Suprapubic skin (tissue), 4 donors: ENCODE data around the gene TMEM167B. TPM values are rescaled to one million over a fixed set of nuclear protein-coding genes. Genes with fewer than 3 reads are reported as not detected.
"Not testable (repeated sequence)": the region's sequence is repeated elsewhere in the genome, so short reads cannot be mapped to it uniquely, and the experiment has no call there.

ENCODE experiments used
- DNase-seq, 2 donors: peaks; one replicate each; pipeline ENCODE4 v3.0.0-alpha.2; 2019; ENCODE audit warnings: low spot score in 2 of 2
- H3K27ac ChIP-seq: fragments of 200-600 bp; sonication (generic); one replicate; pipeline ENCODE4 v1.5.1; 2019
- H3K27me3 ChIP-seq: fragments of 200-600 bp; sonication (generic); one replicate; pipeline ENCODE4 v1.5.1; 2019
- H3K36me3 ChIP-seq: fragments of 200-600 bp; sonication (generic); one replicate; pipeline ENCODE4 v1.5.1; 2019
- H3K4me1 ChIP-seq: fragments of 200-600 bp; sonication (generic); one replicate; pipeline ENCODE4 v1.5.1; 2019
- H3K4me3 ChIP-seq: fragments of 200-600 bp; sonication (generic); one replicate; pipeline ENCODE4 v1.5.1; 2019; ENCODE audit warnings: mild to moderate bottlenecking
- H3K9me3 ChIP-seq: fragments of 200-600 bp; sonication (generic); one replicate; pipeline ENCODE4 v1.5.1; 2019
- EP300 ChIP-seq: sonication (generic); formaldehyde crosslinking; IDR thresholded peaks from one replicate; pipeline ENCODE4 v1.6.1; 2017; ENCODE audit warnings: antibody characterized with exemption
- POLR2A ChIP-seq, 2 donors: fragments of 450-650 bp; IDR thresholded peaks; one replicate each; pipeline ENCODE4 v1.6.1; 2017; ENCODE audit warnings: antibody characterized with exemption in 2 of 2, mild to moderate bottlenecking in 2 of 2, moderate library complexity in 2 of 2
- POLR2AphosphoS5 ChIP-seq, 3 donors: sonication (generic); formaldehyde crosslinking; IDR thresholded peaks; one replicate each; pipeline ENCODE4 v1.6.1; 2017; ENCODE audit warnings: antibody characterized with exemption in 3 of 3
- WGBS: methylation state at CpG from one replicate; pipeline ENCODE4 v1.1.5; 2018; 5-methylcytosine and 5-hydroxymethylcytosine counted together
- total RNA-seq, 4 donors: library from RNA; depleted of rRNA; stranded (reverse); fragments of >200 nt; gene quantifications; one replicate each; pipeline ENCODE4 v1.1.0, GENCODE V29; 2016
- TF ChIP-seq, protein P1 (sequence below), 2 donors: fragments of 200-600 bp in 1 of 2; fragments of 450-650 bp in 1 of 2; sonication (generic) in 1 of 2; IDR thresholded peaks; one replicate each; pipeline ENCODE4 v1.5.1; 2016 to 2019; ENCODE audit warnings: antibody characterized with exemption in 2 of 2, mild to moderate bottlenecking in 1 of 2, moderate library complexity in 1 of 2

TMEM167B gene
- total RNA-seq, 4 donors from 2014 or later = 28.2 to 35.1 (median 31.0) TPM

GRCh38 chr1:109136766-109137165, 46.2 kb downstream of the TMEM167B start:
- Histone ChIP-seq H3K9me3 (no peaks in the 10 kb centered on the region), H3K27ac (no peak overlapping the region)
- 88% methylated on average over 6 of the region's 6 CpGs for WGBS

DNA sequence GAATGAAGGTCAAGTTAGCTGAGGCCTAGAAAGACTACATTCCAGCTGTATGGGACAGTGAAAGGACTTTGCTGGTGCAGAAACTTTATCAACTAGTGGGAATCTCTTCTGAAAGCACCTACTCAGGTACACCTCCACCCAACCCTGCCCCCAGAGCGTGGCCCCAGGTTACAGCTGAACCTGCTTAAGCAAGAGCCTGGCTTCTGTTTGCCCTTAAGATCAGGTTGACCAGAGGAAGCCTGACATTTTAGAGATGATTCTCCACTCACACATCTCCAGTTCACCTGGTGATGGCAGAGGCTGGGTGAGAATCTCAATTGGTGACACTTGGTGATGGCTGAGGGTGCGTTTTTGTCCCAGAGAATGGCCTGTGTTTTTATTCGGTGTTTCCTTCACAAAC, 47.4 kb downstream of the TMEM167B start:
- Histone ChIP-seq H3K4me1 (peaks cover 9% of the 10 kb centered on the region), H3K27ac (no peak overlapping the region), H3K27me3 (no peaks in the 10 kb centered on the region), H3K36me3 (no peaks in the 10 kb centered on the region), H3K9me3 (no peaks in the 10 kb centered on the region), H3K4me3 (no peak overlapping the region)
- no peak for TF ChIP-seq EP300
- no peak for TF ChIP-seq POLR2AphosphoS5 (IDR thresholded peaks at IDR 0.05)
- TF ChIP-seq, protein P1, sequence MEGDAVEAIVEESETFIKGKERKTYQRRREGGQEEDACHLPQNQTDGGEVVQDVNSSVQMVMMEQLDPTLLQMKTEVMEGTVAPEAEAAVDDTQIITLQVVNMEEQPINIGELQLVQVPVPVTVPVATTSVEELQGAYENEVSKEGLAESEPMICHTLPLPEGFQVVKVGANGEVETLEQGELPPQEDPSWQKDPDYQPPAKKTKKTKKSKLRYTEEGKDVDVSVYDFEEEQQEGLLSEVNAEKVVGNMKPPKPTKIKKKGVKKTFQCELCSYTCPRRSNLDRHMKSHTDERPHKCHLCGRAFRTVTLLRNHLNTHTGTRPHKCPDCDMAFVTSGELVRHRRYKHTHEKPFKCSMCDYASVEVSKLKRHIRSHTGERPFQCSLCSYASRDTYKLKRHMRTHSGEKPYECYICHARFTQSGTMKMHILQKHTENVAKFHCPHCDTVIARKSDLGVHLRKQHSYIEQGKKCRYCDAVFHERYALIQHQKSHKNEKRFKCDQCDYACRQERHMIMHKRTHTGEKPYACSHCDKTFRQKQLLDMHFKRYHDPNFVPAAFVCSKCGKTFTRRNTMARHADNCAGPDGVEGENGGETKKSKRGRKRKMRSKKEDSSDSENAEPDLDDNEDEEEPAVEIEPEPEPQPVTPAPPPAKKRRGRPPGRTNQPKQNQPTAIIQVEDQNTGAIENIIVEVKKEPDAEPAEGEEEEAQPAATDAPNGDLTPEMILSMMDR (IDR thresholded peaks at IDR 0.05) = no peak
- no peak for TF ChIP-seq POLR2A (IDR thresholded peaks at IDR 0.05)
- 100% methylated on average over 3 of the region's 3 CpGs for WGBS
- no peak for DNase-seq

More at GRCh38 chr1:109136766-109137165, 46.2 kb downstream of the TMEM167B start:
- H3K4me3 ChIP-seq = no peak overlapping the region
- no peaks in the 10 kb centered on the region for H3K27me3 ChIP-seq
- H3K4me1 ChIP-seq = peaks cover 9% of the 10 kb centered on the region
- no peak for TF ChIP-seq EP300
- TF ChIP-seq POLR2AphosphoS5 (IDR thresholded peaks at IDR 0.05) = no peak
- TF ChIP-seq, protein P1 (IDR thresholded peaks at IDR 0.05) = no peak
- TF ChIP-seq POLR2A (IDR thresholded peaks at IDR 0.05) = no peak
- DNase-seq = no peak
- H3K36me3 ChIP-seq = no peaks in the 10 kb centered on the region

GRCh38 chr1:109138358-109138757, 47.8 kb downstream of the TMEM167B start:
- WGBS = 87% methylated on average over 3 of the region's 3 CpGs
- Histone ChIP-seq H3K27me3 (no peaks in the 10 kb centered on the region), H3K9me3 (no peaks in the 10 kb centered on the region), H3K36me3 (no peaks in the 10 kb centered on the region), H3K4me3 (no peak overlapping the region), H3K4me1 (peaks cover 9% of the 10 kb centered on the region), H3K27ac (no peak overlapping the region)
- DNase-seq = no peak
- TF ChIP-seq POLR2AphosphoS5 (IDR thresholded peaks at IDR 0.05) = no peak
- TF ChIP-seq POLR2A (IDR thresholded peaks at IDR 0.05) = no peak
- TF ChIP-seq, protein P1 (IDR thresholded peaks at IDR 0.05) = no peak
- TF ChIP-seq EP300 = no peak

DNA sequence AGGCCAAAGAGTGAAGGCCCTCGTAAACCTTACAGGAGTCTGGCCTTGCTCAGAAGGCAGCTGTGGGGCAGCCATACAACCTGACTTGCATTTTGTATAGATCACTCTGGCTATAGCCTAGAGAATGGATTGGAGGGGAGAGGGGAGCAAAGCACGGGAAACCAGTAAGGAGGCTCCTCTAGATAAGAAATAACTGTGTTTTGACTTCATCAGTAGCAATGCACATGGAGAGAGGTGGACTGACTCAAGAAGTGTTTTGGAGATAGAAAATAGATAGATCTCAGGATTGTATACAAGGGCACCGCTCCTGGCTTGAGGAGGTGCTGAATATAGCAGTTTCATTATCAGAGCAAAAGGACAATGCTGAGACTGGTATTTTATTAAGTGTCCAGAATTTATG, 49.8 kb downstream of the TMEM167B start:
- Histone ChIP-seq H3K36me3 (no peaks in the 10 kb centered on the region), H3K27me3 (no peaks in the 10 kb centered on the region), H3K4me3 (no peak overlapping the region), H3K4me1 (no peaks in the 10 kb centered on the region), H3K27ac (no peak overlapping the region), H3K9me3 (no peaks in the 10 kb centered on the region)
- 88% methylated on average over 3 of the region's 3 CpGs for WGBS
- TF ChIP-seq, protein P1 (IDR thresholded peaks at IDR 0.05) = no peak
- no peak for DNase-seq

DNA sequence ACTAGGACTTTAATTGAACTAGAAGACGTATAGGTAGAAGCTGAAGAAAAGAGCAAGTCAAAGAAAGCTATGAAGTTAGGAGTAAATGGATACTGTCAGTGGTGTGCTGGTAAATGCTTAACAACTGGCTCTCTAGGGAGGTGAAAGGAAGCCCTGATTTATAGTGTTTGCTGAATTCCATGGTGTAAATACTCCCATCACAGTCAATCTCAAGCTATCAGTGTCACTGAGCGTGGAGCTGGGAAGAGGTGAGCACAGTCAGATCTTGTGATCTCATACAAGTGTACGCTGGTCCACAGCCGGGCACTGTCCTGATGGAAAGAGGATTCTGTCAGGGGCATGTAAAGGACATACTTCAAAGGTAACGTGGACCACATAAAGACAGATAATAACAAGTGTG, 51.7 kb downstream of the TMEM167B start:
- no peaks in the 10 kb centered on the region for H3K27me3 ChIP-seq
- WGBS = 84% methylated on average over 5 of the region's 5 CpGs
- H3K4me1 ChIP-seq = no peaks in the 10 kb centered on the region
- H3K36me3 ChIP-seq = no peaks in the 10 kb centered on the region
- no peak for DNase-seq
- no peak overlapping the region for H3K27ac ChIP-seq
- H3K4me3 ChIP-seq = no peak overlapping the region
- no peak for TF ChIP-seq POLR2AphosphoS5 (IDR thresholded peaks at IDR 0.05)
- no peak for TF ChIP-seq EP300
- TF ChIP-seq, protein P1 (IDR thresholded peaks at IDR 0.05) = no peak
- no peak for TF ChIP-seq POLR2A (IDR thresholded peaks at IDR 0.05)
- no peaks in the 10 kb centered on the region for H3K9me3 ChIP-seq

DNA sequence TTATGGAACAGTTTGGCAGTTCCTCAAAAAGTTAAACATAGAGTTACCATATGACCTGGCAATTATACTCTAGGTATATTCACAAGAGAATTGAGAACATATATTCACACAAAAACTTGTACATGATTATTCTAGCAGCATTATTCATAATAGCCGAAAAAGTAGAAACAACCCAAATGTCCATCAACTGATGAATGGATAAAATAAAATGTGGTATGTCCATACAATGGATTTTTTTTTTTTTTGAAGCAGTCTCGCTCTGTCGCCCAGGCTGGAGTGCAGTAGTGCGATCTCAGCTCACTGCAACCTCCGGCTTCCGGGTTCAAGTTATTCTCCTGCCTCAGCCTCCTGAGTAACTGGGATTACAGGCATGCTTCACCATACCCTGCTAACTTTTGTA, 52.2 kb downstream of the TMEM167B start:
- 91% methylated on average over 6 of the region's 6 CpGs for WGBS
- not testable (repeated sequence) for H3K27ac ChIP-seq, H3K27me3 ChIP-seq, H3K4me1 ChIP-seq, H3K4me3 ChIP-seq, H3K9me3 ChIP-seq, H3K36me3 ChIP-seq, DNase-seq
